MM.1S (cell line): ENCODE measurements around the gene ENTREP1.
A peak's percentile ranks its signal among the peaks of the same experiment; 100 is the strongest.

Experiments used
- DNase-seq: peaks from one replicate; pipeline ENCODE4 v3.0.0-alpha.2; 2015
- H2AFZ ChIP-seq: fragments of 300-600 bp; sonication (generic); 2 replicates; pipeline ENCODE4 v1.6.0; 2016; ENCODE audit warnings: antibody characterized with exemption, low read length
- H3F3A ChIP-seq: fragments of 300-600 bp; sonication (generic); 2 replicates; pipeline ENCODE4 v1.6.1; 2016; ENCODE audit warnings: mild to moderate bottlenecking, antibody characterized with exemption, low read length, moderate library complexity, mixed read lengths; ENCODE audit not compliant: insufficient read depth
- H3K27ac ChIP-seq: fragments of 300-600 bp; sonication (generic); 2 replicates; pipeline ENCODE4 v1.5.1; 2016; ENCODE audit warnings: mild to moderate bottlenecking, low read length
- H3K27me3 ChIP-seq: fragments of 300-600 bp; sonication (generic); replicated peaks from 2 replicates; pipeline ENCODE4 v1.6.0; 2016; ENCODE audit warnings: low read length; ENCODE audit not compliant: insufficient read depth
- H3K36me3 ChIP-seq: fragments of 300-600 bp; sonication (generic); replicated peaks from 2 replicates; pipeline ENCODE4 v1.6.1; 2016; ENCODE audit warnings: mild to moderate bottlenecking, low read length, mixed read lengths; ENCODE audit not compliant: insufficient read depth
- H3K4me1 ChIP-seq: fragments of 300-600 bp; sonication (generic); 2 replicates; pipeline ENCODE4 v1.6.1; 2016; ENCODE audit warnings: low read length, mixed read lengths
- H3K4me2 ChIP-seq: fragments of 300-600 bp; sonication (generic); 2 replicates; pipeline ENCODE4 v1.6.0; 2016; ENCODE audit warnings: low read depth, low read length
- H3K4me3 ChIP-seq: fragments of 300-600 bp; sonication (generic); 2 replicates; pipeline ENCODE4 v1.5.1; 2016; ENCODE audit warnings: low read length, mixed read lengths
- H3K79me2 ChIP-seq: fragments of 300-600 bp; sonication (generic); 2 replicates; pipeline ENCODE4 v1.6.1; 2016; ENCODE audit warnings: mixed run types, low read length, mixed read lengths
- H3K9ac ChIP-seq: fragments of 300-600 bp; sonication (generic); 2 replicates; pipeline ENCODE4 v1.6.1; 2016; ENCODE audit warnings: low read length, mixed read lengths
- H3K9me2 ChIP-seq: fragments of 300-600 bp; sonication (generic); replicated peaks from 2 replicates; pipeline ENCODE4 v1.6.1; 2016; ENCODE audit warnings: mild to moderate bottlenecking, low read length, mixed read lengths; ENCODE audit not compliant: insufficient read depth
- H3K9me3 ChIP-seq: fragments of 300-600 bp; sonication (generic); replicated peaks from 2 replicates; pipeline ENCODE4 v1.6.1; 2016; ENCODE audit warnings: mild to moderate bottlenecking, low read length, mixed read lengths; ENCODE audit not compliant: insufficient read depth
- H4K20me1 ChIP-seq: fragments of 300-600 bp; sonication (generic); 2 replicates; pipeline ENCODE4 v1.6.1; 2016; ENCODE audit warnings: mild to moderate bottlenecking, low read length, moderate library complexity, mixed read lengths; ENCODE audit not compliant: insufficient read depth
- CTCF ChIP-seq: fragments of 300-600 bp; sonication (generic); IDR thresholded peaks from 2 replicates; pipeline ENCODE4 v1.5.1; 2016; ENCODE audit warnings: antibody characterized with exemption, low read length, mixed read lengths
- EZH2 ChIP-seq: fragments of 300-600 bp; sonication (generic); optimal IDR thresholded peaks from 2 replicates; pipeline ENCODE3; 2017; ENCODE audit warnings: low read depth, mild to moderate bottlenecking, antibody characterized with exemption, low read length, mixed read lengths
- EZH2phosphoT487 ChIP-seq: fragments of 300-600 bp; sonication (generic); IDR thresholded peaks from 2 replicates; pipeline ENCODE4 v1.6.1; 2018; ENCODE audit warnings: antibody characterized with exemption, low read length

The ENTREP1 gene

GRCh38 chr9:69421908-69422801, 97.1 kb downstream of the ENTREP1 start:
- no peak overlapping the region for H3K4me2 ChIP-seq
- no peak overlapping the region for H3K4me3 ChIP-seq
- no peaks in the 10 kb centered on the region for H4K20me1 ChIP-seq
- H3K9ac ChIP-seq, result no peak overlapping the region
- no peaks in the 10 kb centered on the region for H3K9me2 ChIP-seq
- peak; percentile 76 for DNase-seq
- no peak overlapping the region for H3K27ac ChIP-seq
- no peaks in the 10 kb centered on the region for H3K36me3 ChIP-seq
- no peaks in the 10 kb centered on the region for H3F3A ChIP-seq
- H3K79me2 ChIP-seq, result no peaks in the 10 kb centered on the region
- no peaks in the 10 kb centered on the region for H3K4me1 ChIP-seq
- no peaks in the 10 kb centered on the region for H3K9me3 ChIP-seq
- no peak for TF ChIP-seq EZH2phosphoT487
- peak; percentile 92 for TF ChIP-seq CTCF
- no peaks in the 10 kb centered on the region for H3K27me3 ChIP-seq
- H2AFZ ChIP-seq, result no peak overlapping the region

GRCh38 chr9:69425136-69425801, 100.3 kb downstream of the ENTREP1 start:
- H3K4me3 ChIP-seq, result no peak overlapping the region
- H3K9me3 ChIP-seq, result no peaks in the 10 kb centered on the region
- DNase-seq, result no peak
- no peaks in the 10 kb centered on the region for H4K20me1 ChIP-seq
- no peak overlapping the region for H3K4me2 ChIP-seq
- no peak overlapping the region for H3K9ac ChIP-seq
- no peaks in the 10 kb centered on the region for H3K79me2 ChIP-seq
- no peak overlapping the region for H2AFZ ChIP-seq
- no peaks in the 10 kb centered on the region for H3K4me1 ChIP-seq
- no peaks in the 10 kb centered on the region for H3F3A ChIP-seq
- H3K27me3 ChIP-seq, result no peaks in the 10 kb centered on the region
- no peak overlapping the region for H3K27ac ChIP-seq
- no peaks in the 10 kb centered on the region for H3K36me3 ChIP-seq
- H3K9me2 ChIP-seq, result no peaks in the 10 kb centered on the region
- TF ChIP-seq CTCF, result no peak
- TF ChIP-seq EZH2, result no peak
- no peak for TF ChIP-seq EZH2phosphoT487

- TF ChIP-seq CTCF, result no peak
- TF ChIP-seq EZH2phosphoT487, result no peak
- TF ChIP-seq EZH2, result no peak
- Histone ChIP-seq H3K27me3 (no peaks in the 10 kb centered on the region), H3K4me3 (no peak overlapping the region), H3K4me1 (no peaks in the 10 kb centered on the region), H3K9me3 (no peaks in the 10 kb centered on the region), H3K4me2 (no peak overlapping the region), H3K79me2 (no peaks in the 10 kb centered on the region), H3K27ac (no peak overlapping the region), H2AFZ (no peak overlapping the region), H3K9ac (no peak overlapping the region), H3F3A (no peaks in the 10 kb centered on the region), H3K36me3 (no peaks in the 10 kb centered on the region), H4K20me1 (no peaks in the 10 kb centered on the region), H3K9me2 (no peaks in the 10 kb centered on the region)
- no peak for DNase-seq
Measured at GRCh38 chr9:69427286-69427685, 102.3 kb downstream of the ENTREP1 start.
